Epidermal melanocyte (primary cell): ENCODE results near the gene OR7E24.
"Not testable (repeated sequence)": the region's sequence is repeated elsewhere in the genome, so short reads cannot be mapped to it uniquely, and the experiment has no call there.

Experiments
- DNase-seq: peaks from one replicate; pipeline ENCODE4 v3.0.0; 2011; ENCODE audit warnings: low spot score; ENCODE audit not compliant: insufficient read length

OR7E24 gene

DNA sequence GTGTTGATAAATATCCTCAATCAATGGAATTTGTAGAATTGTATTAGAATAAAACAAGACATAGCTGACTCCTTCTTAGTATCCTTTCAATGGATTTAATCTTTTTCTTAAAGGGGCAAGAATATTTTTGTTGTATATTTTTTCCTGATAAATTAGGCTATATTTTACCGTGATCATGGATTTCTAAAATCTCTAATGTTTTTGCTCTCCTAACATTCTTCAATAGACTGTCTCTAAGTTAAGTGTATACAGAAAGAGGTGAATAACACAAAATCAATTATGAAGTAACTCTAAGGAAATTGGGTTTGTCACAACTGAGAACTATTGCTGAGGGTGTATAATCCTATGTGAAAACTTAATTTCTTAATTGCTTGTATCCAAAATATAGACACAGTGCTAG lies at the start of gene OR7E24:
Gene OR7E24, plus strand, starts transcription at position 301 of the 400 bp plus-strand sequence. CDS start 114 bp downstream, outside the sequence.
- no peak for DNase-seq

- peak; percentile 26 for DNase-seq
These were observed 45.1 kb upstream of the OR7E24 start for GRCh38 chr19:9205501-9206113.

DNA sequence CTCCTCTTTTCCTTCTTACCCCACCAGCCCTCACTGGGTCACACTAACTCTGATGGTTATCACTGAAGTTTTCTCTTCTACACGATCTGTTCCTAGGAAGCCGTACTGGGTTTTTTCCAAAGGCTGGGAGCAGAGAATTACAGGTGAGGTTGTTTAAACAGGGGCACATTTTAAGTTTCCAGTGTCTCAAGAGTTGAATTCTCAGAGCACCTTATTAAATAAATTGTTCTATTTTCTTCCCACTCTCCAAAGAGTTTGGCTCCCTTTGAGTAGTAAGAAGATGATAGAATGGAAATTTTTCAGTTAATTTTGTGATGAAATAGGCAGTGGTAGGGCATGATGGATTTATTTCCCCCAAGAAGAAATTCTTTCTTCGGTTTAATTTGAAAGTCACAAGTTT lies 31.2 kb upstream of the OR7E24 start, which contains the start of gene OR7D4:
Gene OR7D4, minus strand, starts transcription at position 101 of the 400 bp plus-strand sequence. CDS start 4,752 bp downstream, outside the sequence.
- no peak for DNase-seq

- DNase-seq: no peak
These were observed 506 bp downstream of the OR7E24 start for GRCh38 chr19:9251236-9251635.

GRCh38 chr19:9283485-9283884 lies 32.8 kb downstream of the OR7E24 start:
- DNase-seq: not testable (repeated sequence)

DNA sequence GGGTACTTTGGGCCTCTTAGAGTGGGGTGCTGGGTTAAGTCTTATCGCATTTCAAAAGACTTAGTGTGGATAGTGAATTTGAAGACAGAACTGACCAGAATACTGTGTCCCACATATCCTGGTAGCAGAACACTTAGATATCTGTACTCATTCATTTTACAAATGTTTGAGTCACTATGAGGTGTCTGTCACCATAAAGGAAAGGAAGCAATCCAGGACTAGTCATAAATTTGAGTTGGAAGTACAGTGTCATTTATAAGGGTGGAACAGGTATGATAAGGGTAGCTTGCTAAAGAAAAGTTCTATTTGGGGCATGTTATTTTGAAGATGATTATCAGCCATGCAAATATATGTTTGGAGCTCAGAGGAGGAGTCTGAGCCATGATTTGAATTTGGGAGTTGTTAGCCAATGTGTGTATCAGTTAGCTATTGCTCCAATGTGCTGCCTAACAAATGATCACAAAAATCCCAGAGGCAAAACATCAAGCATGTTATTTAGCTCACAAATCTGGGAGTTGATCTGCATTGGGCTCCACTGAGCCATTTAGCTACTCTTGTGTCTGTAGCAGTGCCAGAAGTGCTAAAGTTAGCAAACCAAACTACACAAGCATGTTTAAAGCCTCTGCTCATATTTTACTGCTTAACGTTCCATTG lies 38.6 kb downstream of the OR7E24 start:
- DNase-seq: no peak

DNA sequence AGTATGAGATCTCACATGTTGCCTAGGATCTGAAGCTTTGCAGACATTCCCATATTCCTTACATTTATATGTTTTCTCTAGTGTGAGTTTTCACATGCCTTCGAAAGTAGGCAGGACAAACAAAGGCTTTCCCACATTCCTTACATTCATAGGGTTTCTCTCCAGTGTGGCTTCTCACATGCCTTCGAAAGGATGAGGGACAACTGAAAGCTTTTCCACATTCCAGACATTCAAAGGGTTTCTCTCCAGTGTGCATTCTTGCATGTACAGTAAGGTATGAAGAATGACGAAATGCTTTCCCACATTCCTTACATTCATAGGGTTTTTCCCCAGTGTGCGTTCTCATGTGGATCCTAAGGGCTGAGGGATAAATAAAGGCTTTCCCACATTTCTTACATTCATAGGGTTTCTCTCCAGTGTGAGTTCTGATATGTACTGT lies 44.7 kb downstream of the OR7E24 start:
- no peak for DNase-seq

- no peak for DNase-seq
These were observed 45.6 kb downstream of the OR7E24 start for GRCh38 chr19:9296336-9296735.
